Activated T-cell treated with anti-CD3 and anti-CD28 coated beads for 4 hours (primary cell): ENCODE results near the gene LVRN.

Source experiments
- DNase-seq: peaks from one replicate; pipeline ENCODE4 v3.0.0-alpha.2; 2020

Gene LVRN

DNA sequence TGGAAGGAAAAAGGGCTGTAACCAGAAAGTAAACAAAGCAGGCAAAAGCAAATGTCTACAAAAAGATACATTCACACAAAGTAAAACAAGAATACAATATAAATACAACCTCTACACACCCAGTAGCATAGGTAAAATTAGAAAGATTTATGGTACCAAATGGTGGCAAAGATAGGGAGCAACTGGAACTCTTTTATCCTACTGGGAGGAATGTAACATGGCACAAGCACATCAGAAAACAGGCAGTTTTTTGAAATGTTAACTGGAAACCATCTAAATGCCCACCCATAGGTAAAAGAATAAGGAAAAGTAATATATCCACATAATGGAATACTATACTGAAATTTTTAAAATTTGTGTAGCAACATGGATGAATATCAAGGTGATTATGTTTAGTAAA is 61.3 kb downstream of the LVRN start:
- no peak for DNase-seq

DNA sequence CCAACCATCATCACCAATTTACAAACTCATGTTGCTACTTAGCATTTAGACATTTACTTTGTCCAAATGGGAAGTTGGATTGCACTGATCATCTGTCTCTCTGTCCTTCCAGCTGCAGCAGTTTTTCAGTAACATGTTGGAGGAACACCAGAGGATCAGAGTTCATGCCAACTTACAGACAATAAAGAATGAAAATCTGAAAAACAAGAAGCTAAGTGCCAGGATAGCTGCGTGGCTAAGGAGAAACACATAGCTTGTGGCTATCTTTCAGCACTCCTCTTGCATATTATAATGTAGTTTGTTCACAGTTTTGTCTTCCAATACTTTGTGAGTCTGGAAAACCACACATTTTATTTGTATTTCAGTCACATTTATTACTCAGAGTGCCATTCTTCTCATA is 63.6 kb downstream of the LVRN start:
- no peak for DNase-seq

DNA sequence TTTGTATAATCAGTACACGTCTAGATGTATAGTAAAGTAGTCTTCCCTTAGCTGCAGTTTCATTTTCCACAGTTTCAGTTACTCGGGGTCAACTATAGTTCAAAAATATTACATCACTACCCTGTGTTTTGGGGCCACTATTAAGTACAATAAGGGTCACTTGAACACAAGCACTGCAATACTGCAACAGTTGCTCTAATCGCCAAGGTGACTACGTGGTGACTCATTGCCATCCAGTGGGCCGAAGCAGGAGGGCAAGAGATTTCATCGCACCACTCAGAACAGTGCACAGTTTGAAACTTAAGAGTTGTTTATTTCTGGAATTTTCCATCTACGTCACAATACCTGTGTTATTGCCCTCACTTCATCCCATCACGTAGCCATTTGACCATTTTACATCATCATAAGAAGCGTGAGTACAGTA is 69.8 kb downstream of the LVRN start, which contains the start of gene ARL14EPL:
TSS of gene ARL14EPL (plus strand) at position 379 of the 424 bp plus-strand sequence. CDS start 18,994 bp downstream, outside the sequence.
- no peak for DNase-seq

DNA sequence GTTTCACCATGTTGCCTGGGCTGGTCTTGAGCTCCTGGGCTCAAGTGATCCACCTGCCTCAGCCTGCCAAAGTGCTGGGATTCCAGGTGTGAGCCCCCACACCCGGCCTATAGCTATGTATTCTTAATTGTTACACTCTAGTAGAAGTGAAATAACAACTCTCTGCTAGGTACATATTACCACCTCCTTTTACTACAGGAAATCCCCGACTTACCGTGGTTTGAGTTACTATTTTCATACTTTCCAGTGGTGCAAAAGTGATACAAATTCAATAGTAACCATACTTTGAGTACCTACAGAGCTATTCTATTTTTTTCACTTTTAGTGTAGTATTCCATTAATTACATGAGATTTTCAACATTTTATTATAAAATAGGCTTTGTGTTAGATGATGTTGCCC is 70.7 kb downstream of the LVRN start:
- no peak for DNase-seq

DNA sequence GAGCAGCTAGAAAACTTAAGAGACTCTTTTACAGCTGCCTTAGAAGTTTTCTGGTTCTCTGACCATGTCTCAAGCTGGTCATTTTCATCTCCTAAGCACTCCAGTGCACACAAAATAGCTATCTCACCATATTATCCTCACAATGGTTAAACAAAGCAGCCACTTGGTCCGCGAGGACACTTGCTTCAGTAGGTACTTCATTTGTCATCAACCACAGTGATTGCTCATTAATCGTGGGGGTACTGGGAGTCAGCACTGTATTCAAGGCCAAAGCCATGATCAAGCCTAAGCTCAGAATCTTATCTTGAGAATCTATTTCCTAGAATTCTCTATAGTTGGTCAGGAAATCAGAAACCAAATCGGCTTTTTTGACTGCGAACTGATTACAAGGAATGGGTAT is 72.8 kb downstream of the LVRN start:
- DNase-seq: no peak

DNA sequence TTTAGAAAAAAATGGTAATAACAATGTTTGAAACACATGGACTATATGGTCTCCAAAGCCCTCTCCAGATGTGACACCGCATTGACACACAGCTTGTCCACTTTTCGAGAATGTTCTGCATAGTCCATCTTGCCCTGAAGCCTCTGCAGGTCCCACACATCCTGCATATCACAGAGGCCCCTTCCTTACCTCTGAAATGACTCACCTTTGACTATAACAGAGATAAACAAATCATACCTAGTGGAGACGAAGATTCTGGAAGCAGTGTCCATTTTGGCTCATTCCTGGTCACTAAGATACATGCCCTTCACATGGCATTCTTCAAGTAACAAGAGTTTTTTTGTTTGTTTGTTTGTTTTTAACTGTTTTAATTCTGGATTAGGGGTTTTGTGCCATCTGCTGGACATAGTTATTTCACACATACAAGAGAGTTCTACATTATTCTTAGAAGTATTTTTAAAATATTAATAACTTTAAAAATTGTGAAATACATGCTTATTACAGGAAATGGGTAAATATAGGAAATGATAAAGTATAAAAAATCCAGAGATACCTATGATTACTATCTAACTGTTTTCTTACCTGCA is 75.1 kb downstream of the LVRN start:
- no peak for DNase-seq

DNA sequence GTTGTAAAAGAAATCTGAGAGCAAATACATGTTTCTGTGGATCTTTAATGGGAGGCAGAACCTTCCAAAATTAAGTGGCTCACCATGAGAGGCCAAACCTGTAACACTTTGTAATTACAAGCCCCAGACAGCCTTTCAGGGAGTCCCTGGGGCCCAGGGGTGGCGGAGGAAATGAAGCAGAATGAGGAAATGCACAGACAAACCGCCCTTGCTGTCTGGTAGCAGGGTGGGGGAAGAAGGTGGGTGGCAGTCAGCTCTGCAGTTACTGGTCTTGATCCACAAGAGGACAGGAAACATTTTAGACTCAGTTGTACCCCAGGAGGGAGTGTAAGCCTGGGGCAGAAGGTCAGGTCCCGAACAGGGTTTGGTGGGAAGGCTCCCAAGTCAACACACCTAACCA is 76.5 kb downstream of the LVRN start:
- no peak for DNase-seq

DNA sequence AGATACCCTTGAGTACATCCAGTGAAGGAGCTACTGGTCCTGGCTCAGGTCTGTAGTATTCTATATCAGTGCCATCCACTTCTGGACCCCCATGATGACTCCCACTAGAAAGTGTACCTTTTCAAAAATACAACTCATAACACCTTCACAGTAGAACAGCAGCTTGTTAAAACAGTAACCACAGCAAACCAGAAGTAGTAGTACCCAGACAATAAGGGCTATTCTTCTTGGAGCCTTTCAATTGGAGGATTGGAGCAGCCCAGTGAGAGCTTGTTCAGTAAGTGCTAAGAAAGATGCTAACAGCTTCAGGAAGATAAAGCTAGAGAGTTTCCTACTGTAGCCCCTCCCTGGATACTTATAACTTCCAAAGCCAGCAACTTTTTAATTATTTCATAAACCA is 80.1 kb downstream of the LVRN start:
- DNase-seq: no peak

DNA sequence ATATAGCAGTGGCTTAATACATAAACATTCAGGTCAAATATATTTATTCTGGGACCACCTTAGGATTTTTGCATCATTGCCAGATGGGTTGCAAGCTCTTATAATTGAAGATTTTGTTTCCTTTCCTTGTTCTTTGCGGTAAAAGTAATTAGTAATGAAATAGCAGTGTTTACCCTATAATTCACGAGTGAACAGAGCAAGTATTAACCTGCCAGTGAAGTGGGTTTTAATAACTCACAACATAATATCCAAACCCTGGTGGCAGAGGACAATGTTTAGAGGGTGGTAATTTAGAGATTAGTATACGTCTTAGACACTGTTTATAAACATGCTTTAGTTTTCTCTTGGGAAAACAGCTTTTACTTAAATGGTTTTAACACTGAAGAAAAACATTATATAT is 81.8 kb downstream of the LVRN start:
- DNase-seq: no peak

DNA sequence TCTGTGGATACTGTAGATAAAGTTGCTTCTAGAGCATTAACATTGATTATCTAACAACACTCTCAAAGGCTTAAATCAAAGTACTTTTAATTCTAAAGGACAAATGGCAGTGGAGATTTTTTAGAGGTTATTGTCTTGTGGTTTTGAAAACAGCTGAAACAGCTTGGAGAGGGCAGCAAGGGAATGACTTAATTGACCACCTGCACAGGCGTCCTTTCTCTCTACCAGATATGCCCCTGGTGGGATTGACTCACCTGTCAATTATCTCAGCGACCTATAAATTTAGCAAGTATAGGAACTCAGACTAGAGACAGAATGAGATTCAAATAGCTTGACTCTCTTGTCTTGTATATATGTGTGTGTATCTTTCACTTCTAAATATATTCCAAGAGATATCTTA is 83.5 kb downstream of the LVRN start:
- no peak for DNase-seq

DNA sequence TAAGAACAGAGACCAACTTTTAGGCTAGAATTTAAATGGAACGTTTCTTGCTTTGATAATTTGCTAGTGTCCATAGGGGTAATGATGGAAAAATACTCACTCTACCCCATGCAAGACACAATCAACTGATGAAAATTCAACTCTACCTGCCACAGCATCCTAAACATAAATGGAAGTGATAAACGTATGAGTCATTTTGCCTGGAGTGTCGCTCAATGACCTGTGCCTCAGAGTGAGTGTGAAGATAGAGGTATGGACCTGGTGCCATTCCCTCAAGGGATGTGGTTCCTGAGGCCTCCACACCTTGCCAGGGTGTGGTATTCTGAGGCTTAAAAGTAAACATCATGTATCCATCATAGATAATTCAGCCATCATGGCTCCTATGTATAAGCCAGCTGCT is 84.0 kb downstream of the LVRN start:
- DNase-seq: no peak

DNA sequence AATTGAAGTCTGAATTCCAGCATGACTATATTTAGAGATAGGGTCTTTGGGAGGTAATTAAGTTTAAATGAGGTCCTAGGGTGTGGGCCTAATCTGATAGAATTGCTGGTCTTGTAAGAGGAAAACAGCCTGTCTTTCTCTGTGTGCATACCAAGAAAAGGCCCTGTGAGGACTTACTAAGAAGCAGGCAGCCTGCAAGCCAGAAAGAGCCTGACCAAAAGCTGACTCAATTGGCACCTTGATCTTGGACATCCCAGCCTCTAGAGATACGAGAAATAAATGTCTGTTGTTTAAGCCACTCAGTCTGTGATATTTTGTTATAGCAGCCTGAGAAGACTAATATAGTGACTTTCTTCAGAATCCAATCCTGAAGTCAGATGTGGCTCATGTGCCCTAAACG is 84.5 kb downstream of the LVRN start:
- no peak for DNase-seq

DNA sequence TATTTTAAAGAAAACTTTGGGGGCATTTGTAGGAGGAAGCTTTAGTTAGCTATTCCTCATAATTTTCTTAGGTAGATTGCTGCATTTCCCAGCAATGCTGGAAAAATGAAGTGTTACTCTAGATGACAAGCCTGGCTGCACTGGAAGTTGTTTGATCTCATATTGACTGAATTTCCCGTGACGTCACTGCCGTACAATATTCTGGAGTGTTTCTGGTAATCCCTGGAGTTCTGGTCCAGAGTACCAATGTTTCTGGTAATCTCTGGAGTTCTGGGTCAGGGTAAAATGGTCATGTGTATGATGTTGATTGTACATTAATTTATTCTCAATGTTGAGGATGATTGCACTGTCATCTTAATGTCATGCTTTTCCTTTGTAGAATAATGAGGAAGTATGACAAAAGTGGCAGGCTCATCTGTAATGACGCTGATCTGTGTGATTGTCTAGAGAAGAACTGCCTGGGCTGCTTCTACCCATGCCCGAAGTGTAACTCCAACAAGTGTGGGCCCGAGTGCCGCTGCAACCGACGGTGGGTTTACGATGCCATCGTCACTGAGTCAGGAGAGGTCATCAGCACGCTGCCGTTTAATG is 96.2 kb downstream of the LVRN start:
- DNase-seq: no peak

DNA sequence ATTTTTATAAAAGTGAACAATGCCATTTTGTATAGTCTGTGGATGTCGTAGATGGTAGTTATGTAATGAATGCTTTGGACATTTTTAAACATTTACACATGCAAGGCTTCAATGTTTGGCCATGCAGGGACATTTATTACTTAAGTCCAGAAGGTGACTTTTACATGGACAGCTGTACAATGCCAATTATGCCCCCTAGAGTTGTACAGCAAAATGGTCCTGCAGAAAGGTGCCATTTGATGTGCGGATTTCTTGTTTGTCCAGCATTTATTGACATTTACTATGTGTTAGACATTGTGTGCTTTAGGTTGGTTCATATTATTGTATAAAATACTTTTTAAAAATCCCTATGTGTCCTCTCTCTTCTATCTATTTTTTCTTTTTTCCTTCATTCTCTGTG is 100.1 kb downstream of the LVRN start:
- no peak for DNase-seq

DNA sequence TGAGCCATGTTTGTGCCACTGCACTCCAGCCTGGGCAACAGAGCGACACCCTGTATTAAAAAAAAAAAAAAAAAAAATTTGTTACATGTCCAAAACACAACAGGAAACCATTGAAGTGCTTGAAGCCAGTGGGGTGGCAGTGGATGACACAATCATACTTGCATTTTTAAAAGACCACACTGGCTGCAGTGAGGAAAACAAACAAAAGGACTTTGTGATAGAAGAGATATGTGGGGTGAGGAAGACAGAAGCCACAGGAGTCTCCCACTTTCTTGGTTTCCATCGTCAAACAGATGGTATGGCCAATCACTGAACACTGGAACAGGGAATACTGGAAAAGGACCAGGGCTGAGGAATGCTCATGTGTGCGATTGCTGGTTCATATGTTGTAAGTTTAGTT is 101.7 kb downstream of the LVRN start:
- no peak for DNase-seq

DNA sequence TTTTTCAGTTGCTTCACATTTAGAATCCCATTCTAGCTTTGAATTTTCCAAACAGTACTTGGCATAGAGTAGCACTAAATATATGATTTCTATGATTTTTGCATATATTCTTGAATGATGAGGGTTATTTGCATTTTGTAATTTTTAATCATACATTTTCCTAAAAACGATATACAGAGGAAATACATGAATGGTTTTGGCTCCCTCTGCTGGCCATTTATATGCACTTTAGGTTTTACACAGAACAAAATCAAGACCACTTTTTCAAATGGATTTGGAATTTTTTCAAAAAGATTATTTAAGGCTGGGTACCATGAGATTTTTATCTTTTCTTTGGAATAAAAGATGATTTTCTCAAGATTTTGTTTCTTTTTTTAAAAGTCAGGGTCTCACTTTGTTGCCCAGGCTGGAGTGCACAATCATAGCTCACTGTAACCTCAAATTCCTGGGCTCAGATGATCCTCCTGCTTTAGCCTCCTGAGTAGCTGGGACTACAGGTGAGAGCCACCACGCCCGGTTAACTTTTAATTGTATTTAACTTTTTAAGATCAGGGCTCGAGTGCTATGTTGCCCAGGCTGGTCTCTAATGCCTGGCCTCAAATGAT is 105.9 kb downstream of the LVRN start:
- DNase-seq: peak; percentile 26

DNA sequence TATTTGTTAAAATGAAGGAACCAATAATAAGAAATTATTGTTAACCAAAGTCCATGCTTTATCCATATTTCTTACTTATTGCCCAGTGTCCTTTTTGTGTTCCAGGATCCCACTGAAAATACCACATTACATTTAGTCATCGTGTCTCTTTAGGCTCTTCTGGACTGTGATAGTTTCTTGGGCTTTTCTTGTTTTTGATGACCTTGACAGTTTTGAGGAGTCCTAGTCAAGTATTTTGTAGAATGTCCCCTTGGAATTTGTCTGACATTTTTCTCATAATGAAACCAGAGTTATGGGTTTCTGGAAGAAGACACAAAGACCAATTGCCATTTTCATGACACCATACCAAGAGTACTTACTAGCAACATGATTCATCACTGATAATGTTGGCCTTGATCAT is 108.9 kb downstream of the LVRN start:
- no peak for DNase-seq

DNA sequence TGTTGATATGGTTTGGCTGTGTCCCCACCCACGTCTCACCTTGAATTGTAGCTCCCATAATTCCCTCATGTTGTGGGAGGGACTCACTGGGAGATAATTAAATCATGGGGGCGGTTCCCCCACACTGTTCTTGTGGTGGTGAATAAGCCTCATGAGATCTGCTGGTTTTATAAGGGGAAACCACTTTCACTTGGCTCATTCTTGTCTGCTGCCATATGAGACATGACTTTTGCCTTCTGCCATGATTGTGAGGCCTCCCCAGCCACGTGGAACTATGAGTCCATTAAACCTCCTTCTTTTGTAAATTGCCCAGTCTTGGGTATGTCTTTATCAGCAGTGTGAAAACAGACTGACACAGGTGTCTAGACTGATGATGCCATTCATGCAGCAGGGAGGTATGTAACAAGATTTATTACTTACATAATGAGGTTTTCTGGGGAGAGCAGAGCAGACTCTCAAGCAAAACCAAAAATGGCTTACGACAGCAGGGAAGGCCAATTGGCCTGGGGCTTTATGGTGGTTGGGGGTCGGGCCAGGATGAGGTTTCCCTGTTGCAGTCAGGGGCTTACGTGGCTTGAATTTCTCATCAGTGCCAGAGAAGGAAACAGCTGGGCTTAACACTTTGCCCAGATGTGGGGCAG is 113.0 kb downstream of the LVRN start:
- DNase-seq: no peak

DNA sequence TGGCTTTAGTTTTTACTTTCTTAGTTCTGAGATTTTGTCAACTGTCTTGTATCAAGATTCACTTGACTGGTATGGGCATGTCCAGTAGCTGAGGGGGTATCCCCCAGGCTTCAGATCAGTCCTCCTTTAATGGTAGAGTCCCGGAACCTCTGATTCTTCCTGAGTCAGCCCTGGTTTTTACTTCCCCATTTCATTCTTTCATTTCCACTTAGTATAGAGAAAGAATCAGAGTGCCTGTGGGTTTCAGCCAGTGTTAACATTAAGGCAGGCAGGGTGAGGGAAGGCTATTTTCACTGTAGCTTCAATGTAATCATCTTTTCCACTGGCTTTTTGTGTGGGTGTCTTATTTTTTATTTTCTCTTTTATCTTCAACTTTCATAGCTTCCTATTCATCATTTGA is 114.2 kb downstream of the LVRN start:
- DNase-seq: no peak
